Ascending aorta (tissue), 2 donors: ENCODE data around the gene GATAD2A. TPM values are rescaled to one million over a fixed set of nuclear protein-coding genes. Genes with fewer than 3 reads are reported as not detected.

ENCODE experiments used
- DNase-seq, 2 donors: peaks; one replicate each; pipeline ENCODE4 v3.0.0-alpha.2; 2019; ENCODE audit warnings: low spot score in 2 of 2
- H3K27ac ChIP-seq, 2 donors: fragments of 200-600 bp; sonication (generic); one replicate each; pipeline ENCODE4 v1.5.1; 2016 to 2017; ENCODE audit warnings: mild to moderate bottlenecking in 1 of 2
- H3K27me3 ChIP-seq: fragments of 200-600 bp; sonication (generic); one replicate; pipeline ENCODE4 v1.5.1; 2017
- H3K36me3 ChIP-seq, 2 donors: fragments of 200-600 bp; sonication (generic); one replicate each; pipeline ENCODE4 v1.5.1; 2016
- H3K4me1 ChIP-seq, 2 donors: fragments of 200-600 bp; sonication (generic); one replicate each; pipeline ENCODE4 v1.5.1; 2016 to 2017; ENCODE audit warnings: mild to moderate bottlenecking in 1 of 2
- H3K4me3 ChIP-seq, 2 donors: fragments of 200-600 bp; sonication (generic); one replicate each; pipeline ENCODE4 v1.5.1; 2016 to 2017; ENCODE audit warnings: mild to moderate bottlenecking in 1 of 2
- H3K9me3 ChIP-seq, 2 donors: fragments of 200-600 bp; sonication (generic); one replicate each; pipeline ENCODE4 v1.5.1; 2016
- CTCF ChIP-seq, 3 experiments: fragments of 200-600 bp in 2 of 3; fragments of 450-650 bp in 1 of 3; sonication (generic) in 2 of 3; IDR thresholded peaks; one replicate each; pipeline ENCODE4 v1.5.1; 2016 to 2019; ENCODE audit warnings: antibody characterized with exemption in 3 of 3, mild to moderate bottlenecking in 1 of 3, moderate library complexity in 1 of 3
- intact Hi-C: fragments of 100-400 bp; cut with DNase I; formaldehyde crosslinking; loops from one replicate; pipeline ENCODE4 v1.15.1; 2023
- total RNA-seq: library from RNA; depleted of rRNA; stranded (reverse); fragments of >200 nt; gene quantifications from one replicate; pipeline ENCODE4 v1.1.0, GENCODE V29; 2016

GATAD2A gene
- total RNA-seq, 1 donor from 2014 or later: 63.3 TPM

GRCh38 chr19:19402656-19403372, 2.7 kb upstream of the GATAD2A start:
- Histone ChIP-seq H3K36me3 (no peaks in the 10 kb centered on the region), H3K27ac (peak overlapping the region; percentile 57 to 74), H3K27me3 (no peaks in the 10 kb centered on the region), H3K4me3 (no peak overlapping the region), H3K4me1 (peaks cover 3 to 21% of the 10 kb centered on the region in 2 donors), H3K9me3 (no peaks in the 10 kb centered on the region)
- TF ChIP-seq CTCF (IDR thresholded peaks at IDR 0.05): no peak
- no peak for DNase-seq
- intact Hi-C loops: loop anchor here (10.0 kb wide), 1 partner anchor 262 kb away; the partner anchor contains the start of genes ATP13A1 and ZNF101

- peak in 1 of 2 donors; percentile 71 for DNase-seq
- H3K27ac ChIP-seq: peak overlapping the region; percentile 57 to 74
- H3K4me3 ChIP-seq: no peak overlapping the region
- intact Hi-C loops: loop anchor here (10.0 kb wide), 1 partner anchor 261 kb away; the partner anchor contains the start of genes ATP13A1 and ZNF101
- H3K36me3 ChIP-seq: no peaks in the 10 kb centered on the region
- TF ChIP-seq CTCF (IDR thresholded peaks at IDR 0.05): no peak
- peaks cover 3 to 21% of the 10 kb centered on the region in 2 donors for H3K4me1 ChIP-seq
- H3K27me3 ChIP-seq: no peaks in the 10 kb centered on the region
- H3K9me3 ChIP-seq: no peaks in the 10 kb centered on the region
Measured at GRCh38 chr19:19403373-19403901, 2.0 kb upstream of the GATAD2A start.

- H3K4me1 ChIP-seq: peaks cover 3 to 25% of the 10 kb centered on the region in 2 donors
- H3K9me3 ChIP-seq: no peaks in the 10 kb centered on the region
- no peaks in the 10 kb centered on the region for H3K36me3 ChIP-seq
- no peak for TF ChIP-seq CTCF (IDR thresholded peaks at IDR 0.05)
- intact Hi-C loops: loop anchor here (1.0 to 10.0 kb wide), 7 partner anchors 21 to 259 kb away; partner anchors contain the start of genes ATP13A1, BORCS8, RFXANK and ZNF101
- peak overlapping the region; percentile 91 to 99 for H3K4me3 ChIP-seq
- DNase-seq: peak in 1 of 2 donors; percentile 69
- peak overlapping the region; percentile 89 to 91 for H3K27ac ChIP-seq
- H3K27me3 ChIP-seq: no peaks in the 10 kb centered on the region
Measured at GRCh38 chr19:19405971-19406877, 749 bp downstream of the GATAD2A start.

GRCh38 chr19:19406878-19407632, 1.6 kb downstream of the GATAD2A start:
- H3K9me3 ChIP-seq: no peaks in the 10 kb centered on the region
- peaks cover 3 to 25% of the 10 kb centered on the region in 2 donors for H3K4me1 ChIP-seq
- peaks cover 0 to 5% of the 10 kb centered on the region in 2 donors for H3K36me3 ChIP-seq
- H3K4me3 ChIP-seq: peak overlapping the region; percentile 91 to 99
- peak overlapping the region; percentile 89 to 91 for H3K27ac ChIP-seq
- intact Hi-C loops: loop anchor here (1.0 to 10.0 kb wide), 5 partner anchors 40 to 258 kb away; partner anchors contain the start of genes ATP13A1, BORCS8, RFXANK and ZNF101
- TF ChIP-seq CTCF (IDR thresholded peaks at IDR 0.05): peak; percentile 14 to 50 (median 30)
- DNase-seq: no peak
- H3K27me3 ChIP-seq: no peaks in the 10 kb centered on the region

GRCh38 chr19:19407633-19407930, 2.1 kb downstream of the GATAD2A start:
- intact Hi-C loops: loop anchor here (2.0 to 10.0 kb wide), 4 partner anchors 41 to 257 kb away; partner anchors contain the start of genes ATP13A1, BORCS8, RFXANK and ZNF101
- Histone ChIP-seq H3K4me1 (peaks cover 3 to 25% of the 10 kb centered on the region in 2 donors), H3K4me3 (peak overlapping the region; percentile 91 to 99), H3K36me3 (peaks cover 0 to 5% of the 10 kb centered on the region in 2 donors), H3K27me3 (no peaks in the 10 kb centered on the region), H3K27ac (peak overlapping the region; percentile 2 to 44), H3K9me3 (no peaks in the 10 kb centered on the region)
- no peak for TF ChIP-seq CTCF (IDR thresholded peaks at IDR 0.05)
- no peak for DNase-seq
